Measurements from ENCODE around the gene IGFBP7.
A peak's percentile ranks its signal among the peaks of the same experiment; 100 is the strongest.

Gene IGFBP7

DNA sequence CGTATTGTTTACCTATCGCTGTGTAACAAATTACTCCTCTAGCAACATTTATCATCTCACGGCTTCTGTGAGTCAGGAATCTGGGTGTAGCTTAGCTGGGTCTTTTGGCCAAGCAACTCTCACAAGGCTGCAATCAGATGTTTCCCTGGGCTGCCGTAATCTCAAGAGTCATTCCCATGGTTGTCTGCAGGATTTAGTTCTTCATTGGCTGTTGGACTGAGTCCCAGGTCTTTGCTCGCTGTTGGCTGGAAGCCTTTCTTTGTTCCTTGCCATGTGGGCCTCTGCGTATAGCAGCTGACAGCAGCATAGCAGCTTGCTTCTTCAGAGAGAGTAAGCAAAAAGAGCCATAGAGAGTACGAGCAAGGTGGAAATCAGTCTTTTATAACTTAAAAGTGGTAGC, 114.7 kb downstream of the IGFBP7 start:
- WGBS, 2 experiments (ENCODE audit: insufficient coverage in 2 of 2): 97 to 99% methylated on average over 4 to 5 of the region's 7 CpGs
- peaks cover 89% of the 10 kb centered on the region for H3K36me3 ChIP-seq (ENCODE audit: control insufficient read depth, insufficient read depth, low read length)

DNA sequence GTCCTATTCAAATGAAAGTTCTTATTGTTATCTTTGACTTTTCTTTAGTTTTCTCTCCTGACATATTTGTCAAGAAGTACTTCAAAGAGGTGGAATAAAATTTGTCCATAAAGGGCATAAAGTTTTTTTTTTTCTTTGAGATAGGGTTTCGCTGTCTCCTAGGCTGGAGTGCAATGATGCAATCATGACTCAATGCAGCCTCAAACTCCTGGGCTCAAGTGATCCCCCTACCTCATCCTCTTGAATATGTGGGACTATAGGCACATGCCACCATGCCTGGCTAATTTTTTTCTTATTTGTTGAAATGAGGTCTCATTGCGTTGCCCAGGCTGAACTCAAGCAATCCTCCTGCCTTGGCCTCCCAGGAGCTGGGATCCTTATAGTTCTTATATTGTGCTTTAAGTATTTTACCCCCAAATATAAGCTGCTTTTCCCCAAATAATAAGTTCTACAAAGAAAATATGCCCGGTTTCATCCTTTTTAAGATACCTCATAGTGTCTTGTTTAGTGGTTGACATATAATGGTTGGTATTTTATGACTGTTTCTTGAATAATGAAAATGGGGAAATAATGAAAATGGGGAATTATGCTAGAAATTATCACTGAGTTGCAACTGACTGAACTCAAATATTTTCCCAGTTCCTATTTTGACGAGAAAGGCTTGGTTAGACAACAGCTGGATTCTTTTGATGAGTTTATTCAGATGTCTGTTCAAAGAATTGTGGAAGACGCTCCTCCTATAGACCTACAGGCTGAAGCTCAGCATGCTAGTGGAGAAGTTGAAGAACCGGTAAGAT, 119.9 kb downstream of the IGFBP7 start:
- Histone ChIP-seq H3K9me3 (ENCODE audit: control insufficient read depth, low read length) (no peaks in the 10 kb centered on the region), H3K4me1 (ENCODE audit: control insufficient read depth, insufficient read depth, low read length, poor library complexity, severe bottlenecking) (no peaks in the 10 kb centered on the region), H3K27ac (ENCODE audit: low read depth, low read length, severe bottlenecking) (no peak overlapping the region), H3K36me3 (ENCODE audit: control insufficient read depth, insufficient read depth, low read length) (peaks cover 87% of the 10 kb centered on the region), H3K4me3 (ENCODE audit: extremely low read depth, insufficient read depth, low read length, poor library complexity, severe bottlenecking) (no peak overlapping the region)
- 89 to 100% methylated on average over 1 to 3 of the region's 6 CpGs for WGBS, 2 experiments (ENCODE audit: insufficient coverage in 2 of 2)

More for the DNA sequence above, 114.7 kb downstream of the IGFBP7 start:
- Histone ChIP-seq H3K9me3 (ENCODE audit: control insufficient read depth, low read length) (no peaks in the 10 kb centered on the region), H3K4me1 (ENCODE audit: control insufficient read depth, insufficient read depth, low read length, poor library complexity, severe bottlenecking) (no peaks in the 10 kb centered on the region), H3K27ac (ENCODE audit: low read depth, low read length, severe bottlenecking) (no peak overlapping the region), H3K4me3 (ENCODE audit: extremely low read depth, insufficient read depth, low read length, poor library complexity, severe bottlenecking) (no peak overlapping the region)

DNA sequence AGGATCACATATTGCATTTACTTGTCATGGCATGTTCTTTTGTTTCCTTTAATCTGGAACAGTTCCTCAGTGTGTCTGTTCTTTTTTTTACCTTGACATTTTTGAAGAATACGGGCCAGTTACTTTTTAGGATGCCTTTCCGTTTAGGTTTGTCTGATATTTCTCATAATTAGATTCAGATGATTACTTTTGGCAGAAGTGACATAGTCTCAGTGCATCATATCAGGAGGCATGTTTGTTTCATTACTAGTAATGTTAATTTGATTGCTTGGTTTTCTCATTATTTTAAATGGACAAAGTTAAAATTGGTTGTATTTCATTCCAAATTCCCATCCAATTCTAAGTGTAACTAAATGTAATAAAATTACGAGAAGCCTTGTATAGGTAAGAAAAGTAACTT, 123.2 kb downstream of the IGFBP7 start:
- H3K9me3 ChIP-seq (ENCODE audit: control insufficient read depth, low read length): no peaks in the 10 kb centered on the region
- peaks cover 69% of the 10 kb centered on the region for H3K36me3 ChIP-seq (ENCODE audit: control insufficient read depth, insufficient read depth, low read length)
- WGBS, 2 experiments (ENCODE audit: insufficient coverage in 2 of 2): 100% methylated on average over 1 of the region's 3 CpGs; no CpG with 5 or more reads in 1 of the 2 experiments
- no peaks in the 10 kb centered on the region for H3K4me1 ChIP-seq (ENCODE audit: control insufficient read depth, insufficient read depth, low read length, poor library complexity, severe bottlenecking)
- no peak overlapping the region for H3K27ac ChIP-seq (ENCODE audit: low read depth, low read length, severe bottlenecking)
- no peak overlapping the region for H3K4me3 ChIP-seq (ENCODE audit: extremely low read depth, insufficient read depth, low read length, poor library complexity, severe bottlenecking)

DNA sequence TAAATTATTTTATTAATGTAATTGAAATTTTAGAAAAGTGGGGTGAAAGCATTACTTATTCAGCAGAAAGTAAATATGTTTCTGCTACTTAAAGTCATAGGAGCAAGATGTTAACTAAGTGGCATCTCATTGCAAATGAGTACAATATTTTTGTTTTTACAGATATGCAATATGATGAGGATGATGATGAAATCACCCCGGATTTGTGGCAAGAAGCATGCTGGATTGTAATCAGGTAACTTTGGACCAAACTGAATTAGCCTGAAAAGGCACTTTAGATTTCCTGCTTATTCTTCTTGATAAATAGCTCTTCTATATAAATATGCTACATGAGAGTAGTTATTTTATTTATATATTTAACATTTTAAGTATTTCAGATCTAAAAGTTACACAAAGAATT, 124.0 kb downstream of the IGFBP7 start:
- H3K4me3 ChIP-seq (ENCODE audit: extremely low read depth, insufficient read depth, low read length, poor library complexity, severe bottlenecking): no peak overlapping the region
- no peak overlapping the region for H3K27ac ChIP-seq (ENCODE audit: low read depth, low read length, severe bottlenecking)
- 100% methylated on average over 1 of the region's 1 CpG; no CpG with 5 or more reads in 1 of the 2 experiments for WGBS, 2 experiments (ENCODE audit: insufficient coverage in 2 of 2)
- peaks cover 5% of the 10 kb centered on the region for H3K4me1 ChIP-seq (ENCODE audit: control insufficient read depth, insufficient read depth, low read length, poor library complexity, severe bottlenecking)
- no peaks in the 10 kb centered on the region for H3K9me3 ChIP-seq (ENCODE audit: control insufficient read depth, low read length)
- peaks cover 62% of the 10 kb centered on the region for H3K36me3 ChIP-seq (ENCODE audit: control insufficient read depth, insufficient read depth, low read length)

DNA sequence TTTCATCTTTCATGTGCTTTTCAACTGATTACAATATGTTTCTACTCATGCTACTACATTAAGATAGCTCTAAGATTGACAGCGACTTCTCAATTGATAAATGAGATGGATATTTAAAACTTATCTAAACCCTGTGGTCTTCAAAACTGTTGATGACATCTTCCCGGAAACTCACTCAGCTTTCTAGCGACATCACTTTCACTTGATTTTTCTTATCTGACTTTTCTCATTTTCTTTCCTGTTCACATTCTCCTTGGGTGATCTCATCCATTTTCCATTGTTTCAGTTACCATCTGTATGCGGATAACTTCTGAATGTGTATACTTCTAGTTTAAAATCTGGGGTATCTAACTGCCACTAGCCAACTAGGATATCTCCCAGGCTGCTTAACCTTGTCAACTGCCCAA, 128.4 kb downstream of the IGFBP7 start:
- H3K4me3 ChIP-seq (ENCODE audit: extremely low read depth, insufficient read depth, low read length, poor library complexity, severe bottlenecking): no peak overlapping the region
- 74 to 80% methylated on average over 1 to 2 of the region's 4 CpGs for WGBS, 2 experiments (ENCODE audit: insufficient coverage in 2 of 2)

More for the DNA sequence above, 128.4 kb downstream of the IGFBP7 start:
- H3K27ac ChIP-seq (ENCODE audit: low read depth, low read length, severe bottlenecking): peak overlapping the region; percentile 86
- H3K9me3 ChIP-seq (ENCODE audit: control insufficient read depth, low read length): no peaks in the 10 kb centered on the region
- H3K36me3 ChIP-seq (ENCODE audit: control insufficient read depth, insufficient read depth, low read length): peaks cover 34% of the 10 kb centered on the region
- peaks cover 19% of the 10 kb centered on the region for H3K4me1 ChIP-seq (ENCODE audit: control insufficient read depth, insufficient read depth, low read length, poor library complexity, severe bottlenecking)
